CD8-positive, alpha-beta memory T cell (primary cell): ENCODE data around the gene ANKRD39. TPM values are rescaled to one million over a fixed set of nuclear protein-coding genes. Genes with fewer than 3 reads are reported as not detected.

Experiments used
- CTCF ChIA-PET: fragments of 350-600 bp; sonication (Branson Sonifier 250); formaldehyde crosslinking; loops from one replicate; lab custom pipeline; 2021; ENCODE audit warnings: antibody characterized with exemption; lab: Charles Lee
- POLR2A ChIA-PET: fragments of 350-600 bp; sonication (Branson Sonifier 250); formaldehyde crosslinking; loops from one replicate; lab custom pipeline; 2021; ENCODE audit warnings: antibody characterized with exemption; lab: Charles Lee
- DNase-seq, 5 donors: peaks; one replicate each; pipeline versions ENCODE4 v3.0.0 to v3.0.0-alpha.2; 2020 to 2022; ENCODE audit warnings: mixed read lengths in 1 of 5
- H3K27ac ChIP-seq: one replicate; pipeline ENCODE4 v1.7.0; 2013; ENCODE audit warnings: low read depth, mild to moderate bottlenecking, low read length, moderate library complexity
- H3K27me3 ChIP-seq: 2 replicates; pipeline ENCODE4 v1.7.0; 2013; ENCODE audit warnings: low read length, mild to moderate bottlenecking; ENCODE audit not compliant: insufficient read depth, poor library complexity, severe bottlenecking
- H3K36me3 ChIP-seq: 2 replicates; pipeline ENCODE4 v1.7.0; 2013; ENCODE audit warnings: mild to moderate bottlenecking, low read length, moderate library complexity; ENCODE audit not compliant: insufficient read depth
- H3K4me1 ChIP-seq: 2 replicates; pipeline ENCODE4 v1.7.0; 2013; ENCODE audit warnings: mild to moderate bottlenecking, low read length, moderate library complexity; ENCODE audit not compliant: insufficient read depth
- H3K4me3 ChIP-seq: 2 replicates; pipeline ENCODE4 v1.7.0; 2013; ENCODE audit warnings: mild to moderate bottlenecking, low read length
- H3K9me3 ChIP-seq: 2 replicates; pipeline ENCODE4 v1.7.0; 2013; ENCODE audit warnings: mild to moderate bottlenecking, low read length
- H3K27ac Mint-ChIP-seq, 8 donors: one replicate each; pipeline ENCODE4 v1.8.0; 2020 to 2021; ENCODE audit warnings: mixed read lengths in 8 of 8, mild to moderate bottlenecking in 6 of 8, inconsistent platforms in 3 of 8, moderate library complexity in 3 of 8
- H3K27me3 Mint-ChIP-seq, 2 donors: one replicate each; pipeline ENCODE4 v1.8.0; 2020 to 2021; ENCODE audit warnings: mixed read lengths in 2 of 2, mild to moderate bottlenecking in 1 of 2, moderate library complexity in 1 of 2
- H3K36me3 Mint-ChIP-seq, 3 donors: one replicate each; pipeline ENCODE4 v1.8.0; 2020 to 2021; ENCODE audit warnings: mixed read lengths in 3 of 3, inconsistent platforms in 1 of 3, mild to moderate bottlenecking in 1 of 3
- H3K4me1 Mint-ChIP-seq, 3 donors: one replicate each; pipeline ENCODE4 v1.8.0; 2020 to 2021; ENCODE audit warnings: mixed read lengths in 3 of 3, inconsistent platforms in 1 of 3, mild to moderate bottlenecking in 1 of 3
- H3K4me3 Mint-ChIP-seq, 7 donors: one replicate each; pipeline ENCODE4 v1.8.0; 2020 to 2021; ENCODE audit warnings: mixed read lengths in 7 of 7, mild to moderate bottlenecking in 6 of 7, moderate library complexity in 4 of 7, inconsistent platforms in 2 of 7
- H3K9me3 Mint-ChIP-seq, 5 donors: one replicate each; pipeline ENCODE4 v1.8.0; 2020 to 2022; ENCODE audit warnings: mixed read lengths in 5 of 5, mild to moderate bottlenecking in 3 of 5, moderate library complexity in 2 of 5, inconsistent platforms in 1 of 5
- polyA plus RNA-seq: library from polyadenylated mRNA; unstranded; fragments of 300-500 nt; fragmentation: Illumina TruSeq; gene quantifications from one replicate; pipeline ENCODE4 v1.2.3, GENCODE V29; 2021
- total RNA-seq, 2 experiments: library from RNA; stranded (reverse); gene quantifications; one replicate each; pipeline ENCODE4 v1.2.3, GENCODE V29; 2021

Gene ANKRD39
- total and polyA plus RNA-seq, 3 experiments from 2014 or later = 29.6 to 32.2 (median 30.9) TPM

- no peak overlapping the region for H3K4me3 Mint-ChIP-seq
- H3K27ac Mint-ChIP-seq = peak overlapping the region in 2 of 8 donors; percentile 0 to 62
- Histone ChIP-seq H3K4me1 (peaks cover 20% of the 10 kb centered on the region), H3K36me3 (no peaks in the 10 kb centered on the region), H3K27ac (no peak overlapping the region), H3K27me3 (no peaks in the 10 kb centered on the region), H3K4me3 (no peak overlapping the region), H3K9me3 (no peaks in the 10 kb centered on the region)
- H3K9me3 Mint-ChIP-seq = no peaks in the 10 kb centered on the region
- peaks cover 0 to 2% of the 10 kb centered on the region in 2 donors for H3K27me3 Mint-ChIP-seq
- H3K4me1 Mint-ChIP-seq = peaks cover 9 to 17% (median 16%) of the 10 kb centered on the region in 3 donors
- POLR2A ChIA-PET = no interaction called here
- no peak for DNase-seq
- CTCF ChIA-PET = interaction anchor here (0.9 to 1.6 kb wide), 2 partner anchors 28 to 65 kb away, joined by 3 to 7 read pairs; partner anchors contain the start of gene ANKRD39
- H3K36me3 Mint-ChIP-seq = no peaks in the 10 kb centered on the region
Observed at GRCh38 chr2:96885432-96886347, 27.9 kb upstream of the ANKRD39 start.

DNA sequence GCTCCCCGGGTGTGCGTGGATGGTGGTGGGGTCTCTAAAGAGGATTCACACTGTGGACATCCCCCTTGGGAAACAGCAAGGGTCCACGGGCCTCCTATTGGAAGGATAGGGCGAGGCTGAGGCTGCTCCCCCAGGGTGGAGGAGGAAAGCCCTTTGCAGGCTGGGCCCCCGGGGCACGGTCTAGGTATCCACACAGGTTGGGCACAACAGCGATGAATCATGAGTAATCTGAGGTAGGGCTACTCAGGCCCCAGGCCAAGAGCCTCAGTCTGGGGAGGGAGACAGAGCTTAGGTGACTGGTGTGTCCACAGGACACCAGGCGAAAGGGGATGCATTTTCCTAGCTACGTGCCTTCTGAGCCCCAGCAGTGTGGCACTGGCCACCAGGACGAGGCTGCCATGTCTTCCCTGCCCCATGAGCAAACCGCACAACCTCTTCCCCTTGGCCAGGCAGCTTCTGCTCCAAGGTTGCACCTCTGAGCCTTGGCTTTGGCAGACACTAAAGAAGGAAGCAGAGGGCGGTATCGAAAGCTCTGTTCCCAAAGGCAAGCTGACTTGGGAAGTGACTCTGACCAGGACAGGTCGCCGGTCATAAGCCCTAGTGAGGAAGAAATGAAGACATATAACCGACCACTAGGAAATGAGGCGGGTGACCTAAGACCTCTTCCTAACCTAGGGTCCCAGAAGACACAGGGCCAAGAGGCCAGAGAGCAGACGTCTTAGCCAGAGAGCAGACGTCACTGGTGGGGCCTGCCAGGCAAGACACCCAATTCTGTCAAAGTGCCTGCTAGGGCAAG is 26.7 kb upstream of the ANKRD39 start:
- Histone ChIP-seq H3K27me3 (no peaks in the 10 kb centered on the region), H3K9me3 (no peaks in the 10 kb centered on the region), H3K4me1 (peaks cover 16% of the 10 kb centered on the region), H3K27ac (no peak overlapping the region), H3K36me3 (no peaks in the 10 kb centered on the region), H3K4me3 (no peak overlapping the region)
- ChIA-PET CTCF (interaction anchor here (1.6 kb wide), 1 partner anchor 16 kb away, joined by 5 read pairs; no protein-coding TSS in a partner anchor), POLR2A (interaction anchor here (0.5 to 0.9 kb wide), 2 partner anchors 26 to 45 kb away, joined by 4 to 9 read pairs; no protein-coding TSS in a partner anchor)
- Mint-ChIP-seq H3K27ac (peak overlapping the region in 1 of 8 donors; percentile 37), H3K27me3 (peaks cover 0 to 2% of the 10 kb centered on the region in 2 donors), H3K36me3 (no peaks in the 10 kb centered on the region), H3K4me3 (no peak overlapping the region), H3K9me3 (no peaks in the 10 kb centered on the region), H3K4me1 (peaks cover 4 to 11% (median 10%) of the 10 kb centered on the region in 3 donors)
- no peak for DNase-seq

- no peaks in the 10 kb centered on the region for H3K36me3 Mint-ChIP-seq
- H3K27me3 Mint-ChIP-seq = peaks cover 0 to 2% of the 10 kb centered on the region in 2 donors
- Histone ChIP-seq H3K4me1 (peaks cover 9% of the 10 kb centered on the region), H3K9me3 (no peaks in the 10 kb centered on the region), H3K4me3 (no peak overlapping the region), H3K36me3 (no peaks in the 10 kb centered on the region), H3K27ac (no peak overlapping the region), H3K27me3 (no peaks in the 10 kb centered on the region)
- H3K4me3 Mint-ChIP-seq = no peak overlapping the region
- ChIA-PET CTCF (no interaction called here), POLR2A (no interaction called here)
- peak overlapping the region in 1 of 8 donors; percentile 43 for H3K27ac Mint-ChIP-seq
- H3K4me1 Mint-ChIP-seq = peaks cover 2 to 9% (median 8%) of the 10 kb centered on the region in 3 donors
- no peak for DNase-seq
- H3K9me3 Mint-ChIP-seq = no peaks in the 10 kb centered on the region
Observed at GRCh38 chr2:96883306-96883705, 25.5 kb upstream of the ANKRD39 start.

DNA sequence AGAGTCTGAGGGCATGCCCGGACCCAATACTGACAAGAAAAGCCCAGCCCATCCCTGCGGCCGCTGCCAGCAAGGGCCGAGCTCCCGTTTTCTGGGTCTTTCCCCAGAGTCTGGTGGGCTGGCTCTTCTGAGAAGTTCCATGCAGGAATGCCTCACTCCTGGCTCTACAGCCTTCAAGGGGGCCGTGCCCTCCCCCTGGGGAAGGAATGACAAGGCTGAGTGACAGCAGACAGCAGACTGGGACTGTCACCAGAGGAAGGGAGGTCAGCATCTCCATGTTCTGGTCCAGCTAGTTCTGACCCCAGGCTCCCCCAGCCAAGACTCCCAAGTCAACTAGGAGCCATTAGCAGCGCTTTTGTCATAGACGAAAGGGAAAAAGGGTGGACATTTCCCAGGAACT is 25.1 kb upstream of the ANKRD39 start:
- Histone ChIP-seq H3K27me3 (no peaks in the 10 kb centered on the region), H3K36me3 (no peaks in the 10 kb centered on the region), H3K4me1 (peaks cover 5% of the 10 kb centered on the region), H3K9me3 (no peaks in the 10 kb centered on the region), H3K27ac (no peak overlapping the region), H3K4me3 (no peak overlapping the region)
- Mint-ChIP-seq H3K36me3 (no peaks in the 10 kb centered on the region), H3K4me1 (peaks cover 0 to 5% (median 5%) of the 10 kb centered on the region in 3 donors), H3K4me3 (no peak overlapping the region), H3K9me3 (no peaks in the 10 kb centered on the region), H3K27ac (no peak overlapping the region), H3K27me3 (no peaks in the 10 kb centered on the region)
- ChIA-PET CTCF (interaction anchor here (1.4 kb wide), 1 partner anchor 25 kb away, joined by 4 read pairs; the partner anchor contains the start of gene ANKRD39), POLR2A (no interaction called here)
- no peak for DNase-seq

DNA sequence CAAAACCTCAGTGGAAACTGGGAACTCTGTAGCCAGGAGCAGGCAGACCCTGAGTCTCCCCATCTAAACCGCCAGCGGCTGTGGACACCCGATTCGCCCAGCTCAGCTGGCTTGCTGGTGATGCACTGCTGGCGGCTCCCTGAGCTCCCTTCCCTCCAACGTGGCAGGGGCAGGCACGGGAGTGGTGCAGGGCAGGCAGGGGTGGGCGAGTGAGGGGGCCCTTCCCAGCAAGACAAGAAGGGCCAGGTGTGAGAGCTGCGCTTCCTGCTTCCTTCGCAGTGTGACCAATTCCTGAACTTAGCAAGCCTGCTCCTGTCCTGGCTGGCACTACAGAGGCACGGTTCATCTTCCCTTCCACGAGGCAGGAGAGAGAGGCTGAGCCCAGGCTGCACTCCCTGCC is 24.4 kb upstream of the ANKRD39 start:
- H3K9me3 Mint-ChIP-seq = no peaks in the 10 kb centered on the region
- peaks cover 4% of the 10 kb centered on the region for H3K4me1 ChIP-seq

DNA sequence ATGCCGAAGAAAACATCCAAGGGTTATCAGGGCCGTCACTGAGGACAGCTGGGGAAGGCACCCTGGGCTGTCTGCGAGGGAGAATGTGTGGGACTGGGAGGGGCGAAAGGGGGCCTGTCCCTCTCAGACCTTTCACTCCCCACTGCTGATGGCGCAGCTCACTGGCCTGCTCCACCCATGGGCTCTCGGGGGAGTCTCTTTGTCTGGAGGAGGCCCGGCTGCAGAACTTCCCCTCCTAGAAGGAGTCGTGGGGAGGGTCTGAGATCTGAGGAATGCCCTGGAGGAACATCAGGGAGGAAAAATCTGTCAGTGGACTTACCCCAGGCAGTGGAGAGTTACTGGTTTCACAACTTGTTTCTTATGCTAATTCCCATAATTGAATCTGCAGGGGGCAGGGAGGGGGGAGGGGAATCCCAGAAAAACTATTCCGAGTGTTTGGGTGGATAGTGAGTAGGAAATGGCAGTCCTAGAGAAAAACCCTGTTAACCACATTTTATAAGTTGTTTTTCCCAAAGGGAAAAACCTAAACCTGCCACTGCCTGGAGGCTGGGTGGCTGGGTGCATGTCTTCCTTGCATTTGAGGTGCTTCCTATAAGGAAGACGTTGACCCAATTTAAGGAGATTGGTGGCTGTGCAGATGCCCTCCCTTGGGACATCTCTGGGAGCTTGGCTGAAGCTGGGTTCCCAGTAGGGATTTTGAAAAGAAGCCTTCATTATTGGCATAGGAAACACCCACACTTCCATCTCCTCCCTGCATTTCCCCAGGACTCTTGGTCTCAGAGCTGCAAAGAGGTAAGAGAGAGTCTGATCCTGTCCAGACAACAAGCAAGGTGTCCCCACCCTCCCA is 23.8 kb upstream of the ANKRD39 start:
- H3K27ac Mint-ChIP-seq = peak overlapping the region in 1 of 8 donors; percentile 23
- no peak overlapping the region for H3K4me3 Mint-ChIP-seq
- Histone ChIP-seq H3K36me3 (no peaks in the 10 kb centered on the region), H3K27me3 (no peaks in the 10 kb centered on the region), H3K4me1 (peaks cover 4% of the 10 kb centered on the region), H3K4me3 (no peak overlapping the region), H3K27ac (no peak overlapping the region), H3K9me3 (no peaks in the 10 kb centered on the region)
- POLR2A ChIA-PET = no interaction called here
- H3K4me1 Mint-ChIP-seq = peaks cover 0 to 3% (median 0%) of the 10 kb centered on the region in 3 donors
- CTCF ChIA-PET = interaction anchor here (1.4 to 1.5 kb wide), 2 partner anchors 24 to 81 kb away, joined by 3 to 4 read pairs; partner anchors contain the start of gene ANKRD39
- no peak for DNase-seq
- no peaks in the 10 kb centered on the region for H3K36me3 Mint-ChIP-seq
- no peaks in the 10 kb centered on the region for H3K27me3 Mint-ChIP-seq
- H3K9me3 Mint-ChIP-seq = no peaks in the 10 kb centered on the region

More for the DNA sequence above, 24.4 kb upstream of the ANKRD39 start:
- peak overlapping the region in 1 of 8 donors; percentile 22 for H3K27ac Mint-ChIP-seq
- no peaks in the 10 kb centered on the region for H3K27me3 Mint-ChIP-seq
- H3K27ac ChIP-seq = no peak overlapping the region
- peaks cover 0 to 1% (median 1%) of the 10 kb centered on the region in 3 donors for H3K4me1 Mint-ChIP-seq
- POLR2A ChIA-PET = no interaction called here
- no peak overlapping the region for H3K4me3 Mint-ChIP-seq
- CTCF ChIA-PET = interaction anchor here (1.4 kb wide), 1 partner anchor 24 kb away, joined by 4 read pairs; the partner anchor contains the start of gene ANKRD39
- no peak for DNase-seq
- H3K9me3 ChIP-seq = no peaks in the 10 kb centered on the region
- H3K36me3 ChIP-seq = no peaks in the 10 kb centered on the region
- no peaks in the 10 kb centered on the region for H3K27me3 ChIP-seq
- H3K36me3 Mint-ChIP-seq = no peaks in the 10 kb centered on the region
- H3K4me3 ChIP-seq = no peak overlapping the region

GRCh38 chr2:96880891-96881273 is 23.1 kb upstream of the ANKRD39 start:
- H3K4me1 ChIP-seq = peaks cover 4% of the 10 kb centered on the region
- Mint-ChIP-seq H3K4me1 (peaks cover 0 to 8% (median 6%) of the 10 kb centered on the region in 3 donors), H3K36me3 (no peaks in the 10 kb centered on the region), H3K4me3 (peak overlapping the region in 1 of 7 donors; percentile 59), H3K9me3 (no peaks in the 10 kb centered on the region), H3K27me3 (no peaks in the 10 kb centered on the region), H3K27ac (no peak overlapping the region)
- CTCF ChIA-PET = interaction anchor here (1.3 to 1.5 kb wide), 2 partner anchors 23 to 81 kb away, joined by 3 to 5 read pairs; partner anchors contain the start of gene ANKRD39
- H3K9me3 ChIP-seq = no peaks in the 10 kb centered on the region
- DNase-seq = no peak
- H3K27me3 ChIP-seq = no peaks in the 10 kb centered on the region
- POLR2A ChIA-PET = no interaction called here
- H3K36me3 ChIP-seq = no peaks in the 10 kb centered on the region
- no peak overlapping the region for H3K4me3 ChIP-seq
- H3K27ac ChIP-seq = no peak overlapping the region
